HS-5 (cell line): ENCODE measurements around the gene C17orf50.

Experiments
- DNase-seq: peaks from one replicate; pipeline ENCODE4 v3.0.0-alpha.2; 2012; ENCODE audit warnings: low read depth

Gene C17orf50

DNA sequence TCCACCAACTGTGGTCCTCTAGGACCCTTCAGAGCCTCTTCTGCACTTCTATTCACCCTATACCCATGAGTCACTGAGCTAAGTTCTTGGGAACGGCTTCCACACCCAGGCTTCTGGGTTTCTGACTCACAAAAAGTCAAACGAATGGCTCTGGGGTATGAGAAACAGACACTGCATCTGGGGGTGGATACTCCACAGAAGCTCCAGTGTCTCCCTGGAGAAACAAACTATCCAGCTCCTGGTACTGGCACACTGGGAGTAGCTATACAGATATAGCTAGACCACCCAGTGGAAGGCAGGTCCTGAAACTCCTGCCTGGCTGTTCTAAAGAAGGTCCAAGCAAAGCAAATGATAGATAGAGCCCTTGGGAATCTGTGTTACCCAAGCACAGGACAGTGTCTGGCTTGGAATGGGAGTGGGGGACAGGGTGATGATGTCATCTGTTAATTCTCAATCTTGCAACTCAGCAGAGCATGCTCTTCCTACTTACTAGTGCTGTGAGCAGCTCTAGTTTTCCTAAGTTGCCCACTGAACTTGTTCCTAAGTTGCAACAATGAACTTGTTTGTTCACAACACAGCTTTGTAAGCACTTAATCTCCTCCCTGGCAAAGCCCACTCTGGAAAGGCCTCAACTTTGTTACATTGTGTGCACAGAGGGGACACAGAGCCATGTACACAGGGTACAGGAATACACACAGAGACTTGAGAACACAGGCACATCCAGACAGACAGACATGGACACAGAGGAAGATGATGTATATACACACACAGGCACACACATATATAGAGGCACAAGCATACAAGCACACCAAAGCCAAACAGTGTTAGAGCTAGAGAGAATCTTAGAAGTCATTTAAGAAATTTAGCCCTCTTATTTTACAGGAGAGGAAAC is 28.0 kb downstream of the C17orf50 start:
- no peak for DNase-seq

- DNase-seq = no peak
Measured at GRCh38 chr17:35790841-35791240, 30.2 kb downstream of the C17orf50 start.

DNA sequence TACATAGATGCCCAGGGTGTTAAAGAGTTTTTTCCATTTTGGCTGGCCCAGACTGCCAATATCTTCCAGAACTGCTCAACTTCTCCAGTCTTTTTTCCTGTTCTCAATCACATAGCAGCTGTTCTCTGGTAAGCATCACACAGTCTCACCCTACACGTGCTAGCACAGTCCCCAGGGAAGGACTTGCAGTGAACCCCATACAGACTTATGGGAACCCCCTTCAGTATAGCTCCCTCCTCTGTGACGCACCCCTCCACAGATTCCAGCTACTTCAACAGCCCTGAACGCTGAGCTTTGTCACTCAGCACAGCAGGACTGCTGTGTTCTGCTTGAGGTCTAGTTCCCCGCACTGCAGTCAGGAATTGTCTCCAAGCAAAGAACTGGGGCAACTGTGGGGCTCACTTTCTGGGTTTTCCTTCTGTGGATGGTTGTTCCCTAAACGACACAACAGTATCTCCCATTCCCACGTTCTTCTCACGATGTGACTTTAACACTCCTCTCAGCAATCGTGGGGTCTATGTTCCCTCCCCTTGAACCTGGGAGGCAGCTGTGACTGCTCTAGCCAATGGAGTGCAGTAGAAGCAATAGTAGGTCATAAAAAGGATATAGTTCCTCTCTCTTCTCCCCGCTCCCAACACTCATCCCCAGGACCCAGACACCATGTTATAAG is 31.1 kb downstream of the C17orf50 start:
- no peak for DNase-seq

DNA sequence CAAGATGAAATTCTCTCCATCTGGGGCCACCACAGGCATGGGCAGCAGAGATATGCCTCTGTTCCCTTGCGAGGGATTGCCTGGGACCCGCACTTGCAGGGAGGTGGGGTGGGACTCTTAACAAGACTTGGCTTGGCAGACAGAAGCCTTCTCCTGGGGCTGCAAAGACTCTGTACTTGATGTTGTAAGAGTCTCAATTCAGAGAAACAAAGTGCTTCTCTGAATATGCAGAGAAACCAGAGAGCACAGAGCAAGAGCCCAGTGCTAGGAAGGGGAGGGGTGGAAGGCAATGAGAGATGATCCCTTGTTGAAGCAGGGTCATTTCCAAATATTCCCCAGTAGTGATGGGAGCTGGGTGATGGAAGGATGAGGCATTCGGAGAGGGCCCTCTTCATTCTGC is 32.6 kb downstream of the C17orf50 start:
- no peak for DNase-seq

- DNase-seq = no peak
Measured at GRCh38 chr17:35795007-35795870, 34.6 kb downstream of the C17orf50 start, which contains the start of gene MMP28. Gene MMP28 (minus strand): TSS chr17:35795641. CDS start chr17:35795377, 264 bp downstream.

GRCh38 chr17:35795871-35796265 is 35.2 kb downstream of the C17orf50 start:
- no peak for DNase-seq

GRCh38 chr17:35796942-35797341 is 36.3 kb downstream of the C17orf50 start:
- no peak for DNase-seq

DNA sequence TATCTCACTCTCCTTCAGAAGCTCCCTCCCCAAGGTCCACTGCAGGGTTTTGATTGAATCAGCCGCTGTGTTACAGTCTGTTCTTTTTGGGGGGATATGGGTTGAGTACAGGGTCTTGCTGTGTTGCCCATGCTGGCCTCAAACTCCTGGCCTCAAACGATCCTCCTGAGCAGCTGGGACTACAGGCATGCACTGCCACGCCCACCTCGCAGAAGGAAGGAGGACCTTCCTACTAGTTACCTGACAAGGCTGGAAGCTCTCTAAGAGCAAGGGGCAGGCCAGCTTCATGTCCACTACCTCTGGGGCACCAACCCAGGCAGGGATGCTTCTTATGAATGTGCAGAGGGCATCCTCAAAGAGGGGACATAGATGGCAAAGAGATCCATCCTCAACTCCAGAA is 36.7 kb downstream of the C17orf50 start:
- DNase-seq = no peak

DNA sequence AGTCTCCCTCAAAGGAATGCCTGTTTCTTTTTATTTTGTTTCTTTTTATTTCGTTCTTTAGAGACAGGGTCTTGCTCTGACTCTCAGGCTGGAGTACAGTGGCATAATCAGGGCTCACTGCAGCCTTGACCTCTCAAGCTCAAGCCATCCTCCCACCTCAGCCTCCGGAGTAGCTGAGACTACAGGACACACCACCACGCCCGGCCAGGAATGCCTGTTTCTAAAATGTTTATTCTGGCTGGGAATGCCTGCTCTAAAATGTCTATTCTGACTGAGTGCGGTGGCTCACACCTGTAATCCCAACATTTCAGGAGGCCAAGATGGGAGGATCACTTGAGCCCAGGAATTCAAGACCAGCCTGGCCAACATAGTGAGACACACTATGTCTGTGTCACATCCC is 37.2 kb downstream of the C17orf50 start:
- no peak for DNase-seq

DNA sequence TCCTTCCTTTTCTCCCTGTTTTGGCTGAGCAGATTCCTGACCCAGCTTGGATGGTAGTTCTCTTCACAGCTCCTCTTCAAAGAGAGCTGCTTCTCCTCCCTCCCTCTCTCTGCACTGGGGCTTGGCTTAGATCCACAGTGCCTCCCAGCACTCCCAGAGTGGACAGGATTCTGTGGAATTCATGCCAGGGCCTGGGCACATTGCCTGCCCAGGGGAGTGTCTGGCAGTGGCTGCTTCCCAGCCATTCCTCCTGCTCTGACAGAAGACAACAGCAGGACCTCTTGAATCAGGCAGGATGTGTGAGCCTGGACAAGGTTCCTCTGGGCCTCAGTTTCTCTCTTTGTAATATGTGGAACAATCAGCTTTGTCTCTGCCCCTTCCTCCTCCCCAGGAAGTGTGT is 39.3 kb downstream of the C17orf50 start:
- no peak for DNase-seq

GRCh38 chr17:35801583-35802224 is 41.0 kb downstream of the C17orf50 start:
- DNase-seq = no peak

DNA sequence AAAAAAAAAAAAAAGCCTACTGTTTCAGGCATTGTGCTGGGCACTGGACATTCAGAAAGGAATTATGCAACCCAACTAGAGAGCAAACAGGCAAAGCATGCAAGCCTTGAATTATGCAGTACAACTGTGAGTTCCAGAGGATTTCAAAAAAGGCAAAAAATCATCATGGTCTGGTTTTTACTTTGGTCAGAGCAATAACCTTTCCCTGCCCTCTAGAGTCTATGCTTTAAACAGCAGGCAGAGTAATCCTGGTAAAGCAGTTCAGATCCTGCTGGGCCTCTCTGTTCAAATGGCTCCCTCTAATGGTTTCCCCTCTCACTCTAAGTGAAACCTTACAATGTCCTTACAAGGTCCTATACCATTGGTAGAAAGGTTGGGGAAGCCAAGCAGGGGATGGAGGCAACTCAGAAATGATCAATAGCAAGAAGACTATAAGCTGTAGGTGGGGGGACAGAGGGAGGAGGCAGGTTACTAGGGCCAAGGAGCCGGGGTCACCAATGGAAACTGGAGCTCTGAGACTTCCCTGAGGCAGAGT is 44.0 kb downstream of the C17orf50 start:
- DNase-seq = peak; percentile 61

DNA sequence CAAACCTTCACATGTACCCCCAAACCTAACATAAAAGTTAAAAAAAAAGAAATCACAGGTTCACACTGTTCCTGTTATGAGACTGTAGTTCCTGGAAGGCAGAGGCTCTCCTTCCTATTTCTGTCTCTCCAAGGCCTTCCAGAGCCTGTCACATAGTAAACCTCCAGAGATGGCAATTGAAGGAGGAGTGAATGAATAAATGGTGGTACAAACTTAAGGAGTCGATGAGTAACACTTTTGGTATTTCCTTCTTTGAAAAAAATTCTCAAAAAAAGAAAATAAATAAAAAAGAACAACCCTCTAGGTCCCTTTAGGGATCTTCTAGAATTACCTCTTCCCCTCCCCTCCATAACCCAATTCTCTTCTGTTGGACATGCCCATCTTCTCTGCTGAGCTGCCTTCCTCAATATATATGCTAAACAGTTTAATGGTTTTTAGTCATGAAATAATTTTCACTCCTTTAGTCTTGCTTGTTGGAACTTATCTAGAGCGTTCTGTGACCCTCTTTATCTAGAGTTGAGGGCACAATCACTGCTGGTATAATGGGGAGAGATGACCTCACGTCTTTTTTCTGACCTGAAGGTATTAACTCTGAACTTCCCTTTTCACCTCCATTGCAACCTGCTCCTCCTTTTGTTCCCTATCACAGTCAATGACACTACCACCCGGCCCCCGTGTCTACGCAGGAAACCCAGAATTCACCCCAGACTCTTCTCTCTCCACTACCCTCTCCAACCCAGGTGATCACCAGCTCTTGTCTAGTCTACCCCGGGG is 46.9 kb downstream of the C17orf50 start:
- DNase-seq = no peak

- DNase-seq = no peak
Measured at GRCh38 chr17:35808240-35808961, 47.7 kb downstream of the C17orf50 start.

DNA sequence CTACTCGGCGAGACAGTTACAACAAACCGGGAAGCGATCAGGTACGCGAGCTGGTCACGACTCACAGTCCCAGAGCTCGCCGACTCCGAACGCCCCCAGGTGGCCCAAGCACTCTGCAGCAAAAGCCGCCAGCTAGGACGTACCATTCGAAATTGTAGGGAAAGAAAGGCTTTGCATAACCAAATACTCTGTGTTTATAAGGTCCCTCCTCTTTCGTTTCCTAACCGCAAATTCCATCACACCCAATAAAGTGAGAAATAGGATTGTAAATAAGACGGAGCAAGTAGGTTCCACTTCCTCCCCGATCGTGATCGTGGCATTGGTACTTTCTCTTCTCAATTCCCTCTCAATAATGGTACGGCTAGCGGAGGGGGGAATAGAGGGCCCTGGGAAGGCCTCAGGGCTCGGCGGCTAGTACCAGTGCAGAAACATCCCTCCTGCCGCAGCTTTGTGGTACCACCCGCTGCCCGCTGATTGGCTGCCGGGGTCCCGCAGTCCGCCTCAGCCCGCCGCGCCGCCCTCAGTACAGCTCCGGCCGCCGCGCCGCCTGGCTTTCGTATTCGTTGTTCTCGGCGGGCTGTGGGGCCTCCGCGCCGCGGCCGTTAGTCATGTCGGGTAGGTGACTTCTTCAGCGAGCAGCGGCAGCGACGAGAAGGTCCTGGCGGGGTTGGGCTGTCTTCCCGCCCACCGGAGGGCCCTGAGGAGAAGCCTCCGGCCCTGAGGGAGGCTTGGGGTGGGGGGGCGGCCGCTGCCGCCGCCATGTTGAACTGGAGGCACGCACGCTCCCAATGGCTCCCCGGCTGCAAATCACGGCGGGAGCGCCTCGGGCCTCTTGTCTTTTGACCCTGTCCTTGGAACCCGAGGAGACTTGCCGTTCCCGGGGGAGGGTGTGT is 48.5 kb downstream of the C17orf50 start, which contains the start of gene TAF15:
TAF15 (plus strand) TSS at position 523 of the 893 bp plus-strand sequence; CDS start at position 609, 86 bp downstream.
- DNase-seq = peak; percentile 96

GRCh38 chr17:35809855-35810461 is 49.3 kb downstream of the C17orf50 start:
- no peak for DNase-seq

GRCh38 chr17:35811759-35812158 is 51.1 kb downstream of the C17orf50 start:
- DNase-seq = no peak

DNA sequence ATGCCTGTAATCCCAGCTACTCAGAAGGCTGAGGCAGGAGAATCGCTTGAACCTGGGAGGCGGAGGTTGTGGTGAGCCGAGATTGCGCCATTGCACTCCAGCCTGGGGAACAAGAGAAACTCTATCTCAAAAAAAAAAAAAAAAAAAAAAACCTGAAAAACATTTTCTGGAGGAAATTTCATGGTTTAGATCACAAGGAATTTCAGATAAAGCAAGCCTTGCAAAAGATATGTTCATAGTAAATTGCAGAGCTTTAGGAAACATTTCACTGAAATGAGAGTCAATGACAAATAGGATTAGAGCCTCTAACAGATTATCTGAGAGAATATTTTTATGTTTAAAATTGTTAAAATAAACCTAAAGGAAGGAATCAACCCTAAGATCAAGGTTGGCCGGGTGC is 51.8 kb downstream of the C17orf50 start:
- DNase-seq = no peak
